Stimulated activated memory B cell treated with anti-CD40 and anti-IgM and Interleukin-4, amounts not matched to agents 10 μg/mL and 1 μg/mL and 100 μg/mL, for 72 hours (primary cell): ENCODE results near the gene TRPM2.

ENCODE experiments used
- ATAC-seq: fragments of 150-1000 bp; cut with Tn5 transposase; 2 replicates; pipeline ENCODE4 v1.10.0; 2021
- H3K27ac Mint-ChIP-seq: one replicate; pipeline ENCODE4 v1.8.0; 2022; ENCODE audit warnings: mild to moderate bottlenecking, mixed read lengths
- H3K27me3 Mint-ChIP-seq: one replicate; pipeline ENCODE4 v1.8.0; 2022; ENCODE audit warnings: mixed read lengths
- H3K36me3 Mint-ChIP-seq: one replicate; pipeline ENCODE4 v1.8.0; 2022; ENCODE audit warnings: mixed read lengths
- H3K4me1 Mint-ChIP-seq: one replicate; pipeline ENCODE4 v1.8.0; 2022; ENCODE audit warnings: mixed read lengths
- H3K4me3 Mint-ChIP-seq: one replicate; pipeline ENCODE4 v1.8.0; 2022; ENCODE audit warnings: mild to moderate bottlenecking, moderate library complexity, mixed read lengths
- H3K9me3 Mint-ChIP-seq: one replicate; pipeline ENCODE4 v1.8.0; 2022; ENCODE audit warnings: mixed read lengths

Gene TRPM2

GRCh38 chr21:44328242-44328895, 25.1 kb upstream of the TRPM2 start:
- ATAC-seq: no peak
- Mint-ChIP-seq H3K4me1 (no peaks in the 10 kb centered on the region), H3K9me3 (no peaks in the 10 kb centered on the region)

GRCh38 chr21:44329086-44329889, 24.1 kb upstream of the TRPM2 start:
- Mint-ChIP-seq H3K36me3 (peaks cover 16% of the 10 kb centered on the region), H3K4me3 (no peak overlapping the region), H3K27me3 (no peaks in the 10 kb centered on the region), H3K27ac (no peak overlapping the region), H3K4me1 (no peaks in the 10 kb centered on the region), H3K9me3 (no peaks in the 10 kb centered on the region)
- no peak for ATAC-seq

More at GRCh38 chr21:44328242-44328895, 25.1 kb upstream of the TRPM2 start:
- Mint-ChIP-seq H3K27me3 (no peaks in the 10 kb centered on the region), H3K27ac (peak overlapping the region; percentile 11), H3K4me3 (no peak overlapping the region), H3K36me3 (peaks cover 17% of the 10 kb centered on the region)

GRCh38 chr21:44329971-44330681, 23.3 kb upstream of the TRPM2 start:
- H3K4me1 Mint-ChIP-seq: peaks cover 6% of the 10 kb centered on the region
- no peak overlapping the region for H3K27ac Mint-ChIP-seq
- ATAC-seq: no peak
- H3K27me3 Mint-ChIP-seq: no peaks in the 10 kb centered on the region
- no peaks in the 10 kb centered on the region for H3K9me3 Mint-ChIP-seq
- H3K4me3 Mint-ChIP-seq: no peak overlapping the region
- peaks cover 11% of the 10 kb centered on the region for H3K36me3 Mint-ChIP-seq

- H3K9me3 Mint-ChIP-seq: no peaks in the 10 kb centered on the region
- H3K27me3 Mint-ChIP-seq: no peaks in the 10 kb centered on the region
- H3K4me1 Mint-ChIP-seq: peaks cover 6% of the 10 kb centered on the region
- peaks cover 7% of the 10 kb centered on the region for H3K36me3 Mint-ChIP-seq
- no peak overlapping the region for H3K27ac Mint-ChIP-seq
- no peak for ATAC-seq
- no peak overlapping the region for H3K4me3 Mint-ChIP-seq
Observed at GRCh38 chr21:44330698-44331097, 22.7 kb upstream of the TRPM2 start.

GRCh38 chr21:44331209-44331608, 22.2 kb upstream of the TRPM2 start:
- Mint-ChIP-seq H3K27me3 (no peaks in the 10 kb centered on the region), H3K4me1 (peaks cover 6% of the 10 kb centered on the region), H3K36me3 (peaks cover 8% of the 10 kb centered on the region), H3K27ac (no peak overlapping the region), H3K4me3 (no peak overlapping the region), H3K9me3 (no peaks in the 10 kb centered on the region)
- ATAC-seq: no peak

GRCh38 chr21:44331650-44332307, 21.6 kb upstream of the TRPM2 start:
- H3K4me1 Mint-ChIP-seq: peaks cover 8% of the 10 kb centered on the region
- H3K36me3 Mint-ChIP-seq: peaks cover 13% of the 10 kb centered on the region
- no peak overlapping the region for H3K4me3 Mint-ChIP-seq
- ATAC-seq: no peak
- no peaks in the 10 kb centered on the region for H3K27me3 Mint-ChIP-seq
- no peaks in the 10 kb centered on the region for H3K9me3 Mint-ChIP-seq
- no peak overlapping the region for H3K27ac Mint-ChIP-seq

- Mint-ChIP-seq H3K36me3 (peaks cover 18% of the 10 kb centered on the region), H3K9me3 (no peaks in the 10 kb centered on the region), H3K27ac (no peak overlapping the region), H3K4me1 (peaks cover 14% of the 10 kb centered on the region), H3K27me3 (no peaks in the 10 kb centered on the region), H3K4me3 (no peak overlapping the region)
- ATAC-seq: no peak
Observed at GRCh38 chr21:44332383-44332782, 21.0 kb upstream of the TRPM2 start.

GRCh38 chr21:44332965-44333364, 20.5 kb upstream of the TRPM2 start:
- no peak for ATAC-seq

GRCh38 chr21:44333509-44334328, 19.7 kb upstream of the TRPM2 start:
- ATAC-seq: no peak
- peaks cover 20% of the 10 kb centered on the region for H3K4me1 Mint-ChIP-seq
- H3K9me3 Mint-ChIP-seq: no peaks in the 10 kb centered on the region
- H3K27me3 Mint-ChIP-seq: no peaks in the 10 kb centered on the region
- H3K4me3 Mint-ChIP-seq: no peak overlapping the region
- H3K36me3 Mint-ChIP-seq: peaks cover 18% of the 10 kb centered on the region
- no peak overlapping the region for H3K27ac Mint-ChIP-seq

More at GRCh38 chr21:44332965-44333364, 20.5 kb upstream of the TRPM2 start:
- Mint-ChIP-seq H3K36me3 (peaks cover 18% of the 10 kb centered on the region), H3K27ac (no peak overlapping the region), H3K4me3 (no peak overlapping the region), H3K27me3 (no peaks in the 10 kb centered on the region), H3K9me3 (no peaks in the 10 kb centered on the region), H3K4me1 (peaks cover 20% of the 10 kb centered on the region)

GRCh38 chr21:44334329-44335030, 18.9 kb upstream of the TRPM2 start:
- Mint-ChIP-seq H3K4me1 (peaks cover 23% of the 10 kb centered on the region), H3K27me3 (no peaks in the 10 kb centered on the region), H3K9me3 (no peaks in the 10 kb centered on the region), H3K27ac (no peak overlapping the region), H3K36me3 (peaks cover 18% of the 10 kb centered on the region), H3K4me3 (no peak overlapping the region)
- no peak for ATAC-seq

- H3K4me1 Mint-ChIP-seq: peaks cover 30% of the 10 kb centered on the region
- no peaks in the 10 kb centered on the region for H3K27me3 Mint-ChIP-seq
- no peak overlapping the region for H3K4me3 Mint-ChIP-seq
- no peak for ATAC-seq
- H3K27ac Mint-ChIP-seq: no peak overlapping the region
- no peaks in the 10 kb centered on the region for H3K9me3 Mint-ChIP-seq
- H3K36me3 Mint-ChIP-seq: peaks cover 18% of the 10 kb centered on the region
Observed at GRCh38 chr21:44335266-44336059, 18.0 kb upstream of the TRPM2 start.

GRCh38 chr21:44337449-44337848, 16.0 kb upstream of the TRPM2 start:
- no peaks in the 10 kb centered on the region for H3K27me3 Mint-ChIP-seq
- peaks cover 35% of the 10 kb centered on the region for H3K4me1 Mint-ChIP-seq
- H3K36me3 Mint-ChIP-seq: peaks cover 13% of the 10 kb centered on the region
- no peak overlapping the region for H3K4me3 Mint-ChIP-seq
- no peak for ATAC-seq
- H3K27ac Mint-ChIP-seq: peak overlapping the region; percentile 17
- no peaks in the 10 kb centered on the region for H3K9me3 Mint-ChIP-seq
